SK-N-SH (cell line): ENCODE data around the gene BSPRY. TPM values are rescaled to one million over a fixed set of nuclear protein-coding genes. Genes with fewer than 3 reads are reported as not detected.

ENCODE experiments used
- CTCF ChIA-PET: fragments of 300-600, 350-600 bp; formaldehyde crosslinking; extraction: SDS; loops from one replicate; lab custom pipeline; 2021; lab: Yijun Ruan, JAX
- POLR2A ChIA-PET: fragments of 350-600 bp; sonication (Branson Sonifier 250); formaldehyde crosslinking; extraction: SDS; loops from one replicate; lab custom pipeline; 2020; ENCODE audit warnings: antibody characterized with exemption, inconsistent platforms; lab: Yijun Ruan, JAX
- DNase-seq: peaks from one replicate; pipeline ENCODE4 v3.0.0; 2012
- H2AFZ ChIP-seq: fragments of 200-600 bp; sonication (generic); 2 replicates; pipeline ENCODE4 v1.8.1; 2016; ENCODE audit warnings: antibody characterized with exemption, mild to moderate bottlenecking, low read depth
- H3F3A ChIP-seq: fragments of 200-600 bp; sonication (generic); replicated peaks from 2 replicates; pipeline ENCODE3; 2016; ENCODE audit warnings: antibody characterized with exemption, mild to moderate bottlenecking; ENCODE audit not compliant: insufficient read depth
- H3K27ac ChIP-seq, 2 experiments: fragments of 200-500 bp in 1 of 2; fragments of 200-600 bp in 1 of 2; sonication (Bioruptor generic) in 1 of 2; sonication (generic), shearing (Covaris generic) in 1 of 2; 2 replicates each; pipeline versions ENCODE4 v1.5.1 to v1.6.1; 2014 to 2016; ENCODE audit warnings: low read depth in 2 of 2, inconsistent platforms in 1 of 2, low read length in 1 of 2, mild to moderate bottlenecking in 1 of 2, mixed read lengths in 1 of 2
- H3K27me3 ChIP-seq: fragments of 200-600 bp; sonication (generic), shearing (Covaris generic); 2 replicates; pipeline ENCODE4 v1.6.1; 2016; ENCODE audit warnings: mixed run types; ENCODE audit not compliant: insufficient read depth
- H3K36me3 ChIP-seq, 2 experiments: fragments of 200-500 bp in 1 of 2; fragments of 200-600 bp in 1 of 2; sonication (Bioruptor generic) in 1 of 2; sonication (generic) in 1 of 2; replicated peaks in 1 of 2; 2 replicates each; pipeline versions ENCODE3 to v1.5.1; 2014 to 2016; ENCODE audit warnings: low read length in 1 of 2, mild to moderate bottlenecking in 1 of 2; ENCODE audit not compliant: insufficient read depth in 2 of 2, control insufficient read depth in 1 of 2
- H3K4me1 ChIP-seq, 2 experiments: fragments of 200-500 bp in 1 of 2; fragments of 200-600 bp in 1 of 2; sonication (Bioruptor generic) in 1 of 2; sonication (generic), shearing (Covaris generic) in 1 of 2; 2 replicates each; pipeline versions ENCODE4 v1.5.1 to v1.6.1; 2014 to 2016; ENCODE audit warnings: low read depth in 1 of 2, low read length in 1 of 2, mixed run types in 1 of 2; ENCODE audit not compliant: insufficient read depth in 2 of 2, control insufficient read depth in 1 of 2
- H3K4me2 ChIP-seq: fragments of 200-600 bp; sonication (generic), shearing (Covaris generic); 2 replicates; pipeline ENCODE4 v1.6.1; 2017; ENCODE audit warnings: mixed run types
- H3K4me3 ChIP-seq, 2 experiments: fragments of 200-500 bp in 1 of 2; fragments of 200-600 bp in 1 of 2; sonication (Bioruptor generic) in 1 of 2; sonication (generic), shearing (Covaris generic) in 1 of 2; 2 replicates each; pipeline versions ENCODE4 v1.5.1 to v1.8.1; 2014 to 2016; ENCODE audit warnings: low read depth in 2 of 2, inconsistent platforms in 1 of 2, low read length in 1 of 2, mild to moderate bottlenecking in 1 of 2, mixed read lengths in 1 of 2, moderate library complexity in 1 of 2
- H3K79me2 ChIP-seq: fragments of 200-600 bp; sonication (generic); 2 replicates; pipeline ENCODE4 v1.8.1; 2017; ENCODE audit warnings: mild to moderate bottlenecking; ENCODE audit not compliant: insufficient read depth
- H3K9ac ChIP-seq: fragments of 200-600 bp; sonication (generic); 2 replicates; pipeline ENCODE4 v1.6.1; 2017; ENCODE audit warnings: mixed run types
- H3K9me2 ChIP-seq: fragments of 200-600 bp; sonication (generic); 2 replicates; pipeline ENCODE4 v1.6.1; 2017; ENCODE audit warnings: mixed run types
- H3K9me3 ChIP-seq: fragments of 200-600 bp; sonication (generic); 2 replicates; pipeline ENCODE4 v1.6.1; 2017; ENCODE audit warnings: mixed run types, mild to moderate bottlenecking, moderate library complexity
- H4K20me1 ChIP-seq: fragments of 200-600 bp; sonication (generic); 2 replicates; pipeline ENCODE4 v1.6.1; 2017; ENCODE audit warnings: mild to moderate bottlenecking, mixed run types; ENCODE audit not compliant: insufficient read depth
- GATA2 ChIP-seq: sonication (generic); formaldehyde crosslinking; IDR thresholded peaks from 2 replicates; pipeline ENCODE4 v1.5.0; 2020; ENCODE audit warnings: mild to moderate bottlenecking, missing genetic modification reagents
- JUND ChIP-seq: IDR thresholded peaks from 2 replicates; pipeline ENCODE4 v1.4.0; 2012
- NRF1 ChIP-seq: IDR thresholded peaks from 2 replicates; pipeline ENCODE4 v1.6.1; 2012; ENCODE audit warnings: low read depth, mild to moderate bottlenecking, low read length
- RAD21 ChIP-seq: IDR thresholded peaks from 2 replicates; pipeline ENCODE4 v1.6.1; 2012; ENCODE audit warnings: mild to moderate bottlenecking, low read length
- RCOR1 ChIP-seq: fragments of 150-350 bp; IDR thresholded peaks from 2 replicates; pipeline ENCODE4 v1.6.1; 2017; ENCODE audit warnings: antibody characterized with exemption, low read length
- RXRA ChIP-seq: IDR thresholded peaks from 2 replicates; pipeline ENCODE4 v1.4.0; 2012; ENCODE audit warnings: low read depth, mild to moderate bottlenecking, borderline replicate concordance
- SIN3A ChIP-seq: IDR thresholded peaks from 2 replicates; pipeline ENCODE4 v1.6.1; 2012; ENCODE audit warnings: low read depth, mild to moderate bottlenecking, low read length, moderate library complexity, borderline replicate concordance
- SMC3 ChIP-seq: IDR thresholded peaks from 2 replicates; pipeline ENCODE4 v1.6.1; 2012; ENCODE audit warnings: low read depth, low read length, improper control_type of control experiment
- TAF1 ChIP-seq: IDR thresholded peaks from 2 replicates; pipeline ENCODE4 v1.6.1; 2012; ENCODE audit warnings: low read depth, mild to moderate bottlenecking, low read length, moderate library complexity, borderline replicate concordance
- TEAD4 ChIP-seq: IDR thresholded peaks from 2 replicates; pipeline ENCODE4 v1.4.0; 2012; ENCODE audit warnings: mild to moderate bottlenecking, borderline replicate concordance; ENCODE audit not compliant: insufficient read depth
- WGBS: methylation state at CpG from one replicate; pipeline ENCODE4 v1.1.6; 2017; ENCODE audit warnings: low lambda C conversion rate; 5-methylcytosine and 5-hydroxymethylcytosine counted together
- polyA plus RNA-seq, 3 experiments: library from polyadenylated mRNA; depleted of rRNA; stranded (reverse); fragments of >200 nt; gene quantifications; 2 replicates each; pipeline ENCODE4 v1.2.3, GENCODE V29; 2012
- TF ChIP-seq, protein P1 (sequence below): fragments of 150-350 bp; IDR thresholded peaks from 2 replicates; pipeline ENCODE4 v1.6.1; 2017; ENCODE audit warnings: antibody characterized with exemption, low read length, low read depth, borderline replicate concordance

The BSPRY gene
- polyA plus RNA-seq, 1 of the 3 experiments (the other 2 are of a cell fraction) = not detected

GRCh38 chr9:113416149-113416721, 66.9 kb downstream of the BSPRY start (continued):
- no peak for TF ChIP-seq NRF1
- no peak for TF ChIP-seq JUND
- TF ChIP-seq GATA2 (CRISPR knock-in tag) = no peak
- TF ChIP-seq SIN3A = no peak

GRCh38 chr9:113417370-113417769, 68.0 kb downstream of the BSPRY start:
- no peaks in the 10 kb centered on the region for H3F3A ChIP-seq
- no peak overlapping the region for H3K9ac ChIP-seq
- no peak overlapping the region for H2AFZ ChIP-seq
- no peaks in the 10 kb centered on the region for H3K79me2 ChIP-seq
- H3K9me2 ChIP-seq = no peaks in the 10 kb centered on the region
- no peaks in the 10 kb centered on the region for H4K20me1 ChIP-seq
- CTCF ChIA-PET = no interaction called here
- H3K4me1 ChIP-seq = no peaks in the 10 kb centered on the region
- no peak overlapping the region for H3K27ac ChIP-seq
- no peak for TF ChIP-seq RCOR1
- TF ChIP-seq RAD21 = no peak
- no peak for TF ChIP-seq RXRA
- TF ChIP-seq, protein P1, sequence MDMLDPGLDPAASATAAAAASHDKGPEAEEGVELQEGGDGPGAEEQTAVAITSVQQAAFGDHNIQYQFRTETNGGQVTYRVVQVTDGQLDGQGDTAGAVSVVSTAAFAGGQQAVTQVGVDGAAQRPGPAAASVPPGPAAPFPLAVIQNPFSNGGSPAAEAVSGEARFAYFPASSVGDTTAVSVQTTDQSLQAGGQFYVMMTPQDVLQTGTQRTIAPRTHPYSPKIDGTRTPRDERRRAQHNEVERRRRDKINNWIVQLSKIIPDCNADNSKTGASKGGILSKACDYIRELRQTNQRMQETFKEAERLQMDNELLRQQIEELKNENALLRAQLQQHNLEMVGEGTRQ = no peak
- TF ChIP-seq TAF1 = no peak
- TF ChIP-seq GATA2 (CRISPR knock-in tag) = no peak
- no peak for TF ChIP-seq SMC3
- TF ChIP-seq TEAD4 = no peak
- no peaks in the 10 kb centered on the region for H3K36me3 ChIP-seq
- no peak overlapping the region for H3K4me2 ChIP-seq
- no peak overlapping the region for H3K4me3 ChIP-seq
- 70% methylated on average over 4 of the region's 4 CpGs for WGBS
- no peaks in the 10 kb centered on the region for H3K27me3 ChIP-seq
- H3K9me3 ChIP-seq = no peaks in the 10 kb centered on the region
- POLR2A ChIA-PET = no interaction called here
- DNase-seq = no peak

Other genes with a start within 250 kb of the BSPRY start
- gene SLC31A2, start 198.5 kb upstream of the BSPRY start, polyA plus RNA-seq (2012; rRNA removed) = 6.4 and 8.5 TPM in 2 replicates
- 13.9 and 17.6 TPM in 2 replicates for gene FKBP15, start 128.3 kb upstream of the BSPRY start, polyA plus RNA-seq (2012; rRNA removed)
- gene SLC31A1, start 128.0 kb upstream of the BSPRY start, polyA plus RNA-seq (2012; rRNA removed) = 7.7 and 11.2 TPM in 2 replicates
- 29.6 and 31.0 TPM in 2 replicates for gene CDC26, start 74.0 kb upstream of the BSPRY start, polyA plus RNA-seq (2012; rRNA removed)
- 22.5 and 23.2 TPM in 2 replicates for gene PRPF4, start 73.9 kb upstream of the BSPRY start, polyA plus RNA-seq (2012; rRNA removed)
- gene RNF183, start 46.2 kb upstream of the BSPRY start, polyA plus RNA-seq (2012; rRNA removed) = not detected in 2 replicates
- gene WDR31, start 9.3 kb upstream of the BSPRY start, polyA plus RNA-seq (2012; rRNA removed) = 0.74 and 1.3 TPM in 2 replicates
- 17.1 and 20.4 TPM in 2 replicates for gene HDHD3, start 27.4 kb downstream of the BSPRY start, polyA plus RNA-seq (2012; rRNA removed)
- gene ALAD, start 51.7 kb downstream of the BSPRY start, polyA plus RNA-seq (2012; rRNA removed) = 10.7 and 11.8 TPM in 2 replicates
- gene POLE3, start 61.1 kb downstream of the BSPRY start, polyA plus RNA-seq (2012; rRNA removed) = 40.1 and 48.3 TPM in 2 replicates
- 0.47 and 0.58 TPM in 2 replicates for gene C9orf43, start 61.2 kb downstream of the BSPRY start, polyA plus RNA-seq (2012; rRNA removed)
- gene RGS3, start 114.2 kb downstream of the BSPRY start, polyA plus RNA-seq (2012; rRNA removed) = 50.6 and 60.7 TPM in 2 replicates